Astrocyte (in vitro differentiated cells and primary cell): ENCODE results near the gene CEP20. TPM values are rescaled to one million over a fixed set of nuclear protein-coding genes. Genes with fewer than 3 reads are reported as not detected.

Experiments
- DNase-seq: peaks from one replicate; pipeline ENCODE4 v3.0.0-alpha.2; 2010; ENCODE audit warnings: low read depth
- FAIRE-seq: peaks from 2 replicates; lab custom pipeline; 2011; peaks lifted over from hg19 to GRCh38; lab: Jason Lieb, UNC
- H2AFZ ChIP-seq: 2 replicates; pipeline ENCODE4 v1.6.0; 2012; ENCODE audit warnings: low read depth, low read length, inconsistent platforms
- H3K27ac ChIP-seq: 2 replicates; pipeline ENCODE4 v1.5.1; 2011; ENCODE audit warnings: low read depth, low read length, inconsistent platforms
- H3K27me3 ChIP-seq: 2 replicates; pipeline ENCODE4 v1.6.0; 2011; ENCODE audit warnings: low read length, inconsistent platforms; ENCODE audit not compliant: insufficient read depth
- H3K36me3 ChIP-seq: 2 replicates; pipeline ENCODE4 v1.5.1; 2011; ENCODE audit warnings: low read length, inconsistent platforms; ENCODE audit not compliant: insufficient read depth
- H3K4me1 ChIP-seq: 2 replicates; pipeline ENCODE4 v1.5.1; 2011; ENCODE audit warnings: low read length, inconsistent platforms; ENCODE audit not compliant: insufficient read depth
- H3K4me2 ChIP-seq: 2 replicates; pipeline ENCODE4 v1.6.0; 2012; ENCODE audit warnings: low read length, inconsistent platforms
- H3K4me3 ChIP-seq: 2 replicates; pipeline ENCODE4 v1.5.1; 2011; ENCODE audit warnings: low read depth, mild to moderate bottlenecking, low read length, inconsistent platforms; ENCODE audit not compliant: insufficient read depth
- H3K79me2 ChIP-seq: 2 replicates; pipeline ENCODE4 v1.6.0; 2012; ENCODE audit warnings: mild to moderate bottlenecking, low read length, inconsistent platforms; ENCODE audit not compliant: insufficient read depth
- H3K9ac ChIP-seq: 2 replicates; pipeline ENCODE4 v1.6.0; 2012; ENCODE audit warnings: mild to moderate bottlenecking, low read length, inconsistent platforms
- H3K9me3 ChIP-seq: 2 replicates; pipeline ENCODE4 v1.5.1; 2012; ENCODE audit warnings: low read depth, mild to moderate bottlenecking, low read length, inconsistent platforms; ENCODE audit not compliant: insufficient read depth
- H4K20me1 ChIP-seq: 2 replicates; pipeline ENCODE4 v1.6.0; 2012; ENCODE audit warnings: low read length, inconsistent platforms; ENCODE audit not compliant: insufficient read depth
- H3K27ac Mint-ChIP-seq: one replicate; pipeline ENCODE4 v1.8.0; 2021; ENCODE audit warnings: mild to moderate bottlenecking, mixed read lengths; ENCODE audit not compliant: unreplicated experiment
- H3K27me3 Mint-ChIP-seq: one replicate; pipeline ENCODE4 v1.8.0; 2021; ENCODE audit warnings: low read depth, mixed read lengths; ENCODE audit not compliant: unreplicated experiment
- H3K36me3 Mint-ChIP-seq: one replicate; pipeline ENCODE4 v1.8.0; 2021; ENCODE audit warnings: low read depth, mixed read lengths; ENCODE audit not compliant: unreplicated experiment
- H3K4me1 Mint-ChIP-seq: one replicate; pipeline ENCODE4 v1.8.0; 2021; ENCODE audit warnings: low read depth, mixed read lengths; ENCODE audit not compliant: unreplicated experiment
- H3K4me3 Mint-ChIP-seq: one replicate; pipeline ENCODE4 v1.8.0; 2021; ENCODE audit warnings: mild to moderate bottlenecking, moderate library complexity, mixed read lengths; ENCODE audit not compliant: unreplicated experiment
- H3K9me3 Mint-ChIP-seq: one replicate; pipeline ENCODE4 v1.8.0; 2021; ENCODE audit warnings: mild to moderate bottlenecking, mixed read lengths; ENCODE audit not compliant: unreplicated experiment
- CTCF ChIP-seq: IDR thresholded peaks from 2 replicates; pipeline ENCODE4 v1.5.1; 2011; ENCODE audit warnings: low read depth, mild to moderate bottlenecking, inconsistent platforms, low read length, moderate library complexity; ENCODE audit not compliant: insufficient read depth
- EZH2 ChIP-seq: IDR thresholded peaks from 2 replicates; pipeline ENCODE4 v1.6.1; 2012; ENCODE audit warnings: mild to moderate bottlenecking, low read length, inconsistent platforms; ENCODE audit not compliant: insufficient read depth
- total RNA-seq: library from RNA; stranded (reverse); gene quantifications from 2 replicates; pipeline ENCODE4 v1.2.1, GENCODE V29; 2021

CEP20 gene
- total RNA-seq, 1 donor from 2014 or later = 27.5 TPM

- Mint-ChIP-seq H3K4me1 (no peaks in the 10 kb centered on the region), H3K4me3 (no peak overlapping the region), H3K9me3 (peaks cover 2% of the 10 kb centered on the region), H3K27me3 (peaks cover 7% of the 10 kb centered on the region), H3K27ac (no peak overlapping the region), H3K36me3 (no peaks in the 10 kb centered on the region)
- Histone ChIP-seq H3K79me2 (no peaks in the 10 kb centered on the region), H2AFZ (no peak overlapping the region), H3K9ac (no peak overlapping the region), H3K4me3 (no peak overlapping the region), H3K9me3 (no peaks in the 10 kb centered on the region), H3K27ac (no peak overlapping the region), H3K4me1 (no peaks in the 10 kb centered on the region), H3K27me3 (no peaks in the 10 kb centered on the region), H4K20me1 (no peaks in the 10 kb centered on the region), H3K36me3 (no peaks in the 10 kb centered on the region), H3K4me2 (no peak overlapping the region)
- TF ChIP-seq EZH2 (no peak), CTCF (no peak)
- no peak for DNase-seq
- no peak for FAIRE-seq
These were observed 45.4 kb upstream of the CEP20 start for GRCh38 chr16:15933781-15934180.

DNA sequence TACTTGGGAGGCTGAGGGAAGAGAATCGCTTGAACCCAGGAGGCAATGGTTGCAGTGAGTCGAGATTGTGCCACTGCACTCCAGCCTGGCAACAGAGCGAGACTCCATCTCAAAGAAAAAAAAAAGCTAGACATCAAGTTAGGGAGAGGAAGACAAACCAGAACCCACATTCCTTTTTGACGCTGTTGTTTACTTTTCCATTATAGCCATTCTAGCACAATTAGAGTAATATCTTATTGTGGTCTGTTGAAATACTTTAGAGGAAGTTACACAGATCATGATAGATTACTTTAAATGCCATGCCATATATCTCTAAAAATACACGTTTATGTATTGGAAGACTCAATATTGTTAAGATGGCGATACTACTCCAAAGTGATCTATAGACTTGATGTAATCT, 44.5 kb upstream of the CEP20 start:
- no peak overlapping the region for H3K27ac ChIP-seq
- no peaks in the 10 kb centered on the region for H3K4me1 ChIP-seq
- Mint-ChIP-seq H3K27me3 (peaks cover 2% of the 10 kb centered on the region), H3K4me3 (no peak overlapping the region), H3K4me1 (no peaks in the 10 kb centered on the region), H3K36me3 (no peaks in the 10 kb centered on the region), H3K27ac (no peak overlapping the region), H3K9me3 (peaks cover 2% of the 10 kb centered on the region)
- TF ChIP-seq CTCF (no peak), EZH2 (no peak)
- H3K9ac ChIP-seq = no peak overlapping the region
- H3K27me3 ChIP-seq = no peaks in the 10 kb centered on the region
- no peaks in the 10 kb centered on the region for H4K20me1 ChIP-seq
- H2AFZ ChIP-seq = no peak overlapping the region
- H3K4me2 ChIP-seq = no peak overlapping the region
- H3K79me2 ChIP-seq = no peaks in the 10 kb centered on the region
- H3K9me3 ChIP-seq = no peaks in the 10 kb centered on the region
- no peak overlapping the region for H3K4me3 ChIP-seq
- FAIRE-seq (no peak), DNase-seq (no peak)
- no peaks in the 10 kb centered on the region for H3K36me3 ChIP-seq

- no peaks in the 10 kb centered on the region for H4K20me1 ChIP-seq
- H3K27ac ChIP-seq = no peak overlapping the region
- no peaks in the 10 kb centered on the region for H3K9me3 ChIP-seq
- H3K27me3 Mint-ChIP-seq = no peaks in the 10 kb centered on the region
- H3K27me3 ChIP-seq = no peaks in the 10 kb centered on the region
- no peak overlapping the region for H3K9ac ChIP-seq
- H3K4me3 Mint-ChIP-seq = no peak overlapping the region
- no peaks in the 10 kb centered on the region for H3K79me2 ChIP-seq
- no peak for DNase-seq
- H3K4me1 ChIP-seq = no peaks in the 10 kb centered on the region
- no peak for TF ChIP-seq EZH2
- TF ChIP-seq CTCF = no peak
- no peaks in the 10 kb centered on the region for H3K4me1 Mint-ChIP-seq
- H3K4me2 ChIP-seq = no peak overlapping the region
- no peaks in the 10 kb centered on the region for H3K36me3 ChIP-seq
- no peak overlapping the region for H3K4me3 ChIP-seq
- H2AFZ ChIP-seq = no peak overlapping the region
- H3K36me3 Mint-ChIP-seq = no peaks in the 10 kb centered on the region
- FAIRE-seq = no peak
- no peaks in the 10 kb centered on the region for H3K9me3 Mint-ChIP-seq
- H3K27ac Mint-ChIP-seq = no peak overlapping the region
These were observed 40.1 kb upstream of the CEP20 start for GRCh38 chr16:15928261-15929104.
